ENCODE measurements around the gene GRIA1.

The GRIA1 gene

GRCh38 chr5:153516504-153517240, 26.2 kb downstream of the GRIA1 start:
- H3K56ac ChIP-seq (ENCODE audit: low read length), result no peak overlapping the region
- H3K4me3 ChIP-seq (ENCODE audit: low read length), result no peak overlapping the region
- no peak overlapping the region for H3K9ac ChIP-seq (ENCODE audit: low read length)
- H3K79me1 ChIP-seq (ENCODE audit: low read length), result no peaks in the 10 kb centered on the region
- H3K23ac ChIP-seq (ENCODE audit: low read length), result no peak overlapping the region
- H3K18ac ChIP-seq (ENCODE audit: low read length), result no peak overlapping the region
- H2AK5ac ChIP-seq (ENCODE audit: low read length), result no peak overlapping the region
- H2BK120ac ChIP-seq (ENCODE audit: low read depth, low read length), result no peak overlapping the region
- no peak overlapping the region for H4K5ac ChIP-seq (ENCODE audit: low read length)
- no peak overlapping the region for H3K4me2 ChIP-seq (ENCODE audit: low read length)
- no peak overlapping the region for H3K27ac ChIP-seq (ENCODE audit: low read depth, low read length)
- H3K79me2 ChIP-seq (ENCODE audit: control insufficient read depth, insufficient read depth, low read length), result no peaks in the 10 kb centered on the region
- H4K8ac ChIP-seq (ENCODE audit: low read depth, low read length), result no peak overlapping the region
- no peak for DNase-seq
- no peaks in the 10 kb centered on the region for H3K36me3 ChIP-seq (ENCODE audit: control insufficient read depth, insufficient read depth, low read length)
- no peak overlapping the region for H2BK15ac ChIP-seq (replicated peaks; ENCODE audit: low read depth)
- WGBS (ENCODE audit: extremely low coverage, insufficient coverage, low lambda C conversion rate), result no CpG with 5 or more reads among the region's 12 CpGs
- no peak overlapping the region for H2BK5ac ChIP-seq (ENCODE audit: low read length)
- H3K27me3 ChIP-seq (ENCODE audit: insufficient read depth, low read length, poor library complexity), result no peaks in the 10 kb centered on the region
- no peak overlapping the region for H3K4ac ChIP-seq (ENCODE audit: low read depth, low read length)
- H3K4me1 ChIP-seq (ENCODE audit: control insufficient read depth, low read depth, low read length), result peaks cover 2% of the 10 kb centered on the region

- Histone ChIP-seq H3K79me2 (ENCODE audit: control insufficient read depth, insufficient read depth, low read length) (no peaks in the 10 kb centered on the region), H4K8ac (ENCODE audit: low read depth, low read length) (no peak overlapping the region), H3K4ac (ENCODE audit: low read depth, low read length) (no peak overlapping the region), H3K18ac (ENCODE audit: low read length) (no peak overlapping the region), H2BK5ac (ENCODE audit: low read length) (no peak overlapping the region), H2BK120ac (ENCODE audit: low read depth, low read length) (no peak overlapping the region), H4K5ac (ENCODE audit: low read length) (no peak overlapping the region), H3K23ac (ENCODE audit: low read length) (no peak overlapping the region), H3K36me3 (ENCODE audit: control insufficient read depth, insufficient read depth, low read length) (no peaks in the 10 kb centered on the region), H2BK15ac (replicated peaks; ENCODE audit: low read depth) (no peak overlapping the region), H3K4me3 (ENCODE audit: low read length) (no peak overlapping the region), H3K4me2 (ENCODE audit: low read length) (no peak overlapping the region), H3K27me3 (ENCODE audit: insufficient read depth, low read length, poor library complexity) (no peaks in the 10 kb centered on the region), H2AK5ac (ENCODE audit: low read length) (no peak overlapping the region), H3K27ac (ENCODE audit: low read depth, low read length) (no peak overlapping the region), H3K4me1 (ENCODE audit: control insufficient read depth, low read depth, low read length) (peaks cover 2% of the 10 kb centered on the region), H3K56ac (ENCODE audit: low read length) (no peak overlapping the region), H3K9ac (ENCODE audit: low read length) (no peak overlapping the region), H3K79me1 (ENCODE audit: low read length) (no peaks in the 10 kb centered on the region)
- no peak for DNase-seq
- no CpG with 5 or more reads among the region's 2 CpGs for WGBS (ENCODE audit: extremely low coverage, insufficient coverage, low lambda C conversion rate)
These were observed 26.8 kb downstream of the GRIA1 start for GRCh38 chr5:153517241-153517611.

- no peaks in the 10 kb centered on the region for H3K79me2 ChIP-seq (ENCODE audit: control insufficient read depth, insufficient read depth, low read length)
- H3K4me1 ChIP-seq (ENCODE audit: control insufficient read depth, low read depth, low read length), result peaks cover 2% of the 10 kb centered on the region
- no peak overlapping the region for H3K23ac ChIP-seq (ENCODE audit: low read length)
- H3K36me3 ChIP-seq (ENCODE audit: control insufficient read depth, insufficient read depth, low read length), result no peaks in the 10 kb centered on the region
- H3K56ac ChIP-seq (ENCODE audit: low read length), result no peak overlapping the region
- no CpG with 5 or more reads among the region's 1 CpG for WGBS (ENCODE audit: extremely low coverage, insufficient coverage, low lambda C conversion rate)
- H3K4me2 ChIP-seq (ENCODE audit: low read length), result no peak overlapping the region
- H3K27ac ChIP-seq (ENCODE audit: low read depth, low read length), result no peak overlapping the region
- no peaks in the 10 kb centered on the region for H3K79me1 ChIP-seq (ENCODE audit: low read length)
- no peak overlapping the region for H4K8ac ChIP-seq (ENCODE audit: low read depth, low read length)
- H3K27me3 ChIP-seq (ENCODE audit: insufficient read depth, low read length, poor library complexity), result no peaks in the 10 kb centered on the region
- peak overlapping the region; percentile 44 for H3K4ac ChIP-seq (ENCODE audit: low read depth, low read length)
- no peak overlapping the region for H2BK120ac ChIP-seq (ENCODE audit: low read depth, low read length)
- H2BK15ac ChIP-seq (replicated peaks; ENCODE audit: low read depth), result no peak overlapping the region
- no peak overlapping the region for H4K5ac ChIP-seq (ENCODE audit: low read length)
- no peak overlapping the region for H2BK5ac ChIP-seq (ENCODE audit: low read length)
- DNase-seq, result no peak
- H3K18ac ChIP-seq (ENCODE audit: low read length), result no peak overlapping the region
- H3K9ac ChIP-seq (ENCODE audit: low read length), result no peak overlapping the region
- H3K4me3 ChIP-seq (ENCODE audit: low read length), result no peak overlapping the region
- no peak overlapping the region for H2AK5ac ChIP-seq (ENCODE audit: low read length)
These were observed 29.7 kb downstream of the GRIA1 start for GRCh38 chr5:153520137-153520536.

GRCh38 chr5:153520952-153521351, 30.5 kb downstream of the GRIA1 start:
- peak; percentile 15 for DNase-seq
- WGBS (ENCODE audit: extremely low coverage, insufficient coverage, low lambda C conversion rate), result no CpG with 5 or more reads among the region's 2 CpGs

GRCh38 chr5:153523211-153523610, 32.7 kb downstream of the GRIA1 start:
- Histone ChIP-seq H3K4me2 (ENCODE audit: low read length) (no peak overlapping the region), H3K27ac (ENCODE audit: low read depth, low read length) (no peak overlapping the region), H2AK5ac (ENCODE audit: low read length) (no peak overlapping the region), H3K23ac (ENCODE audit: low read length) (no peak overlapping the region), H3K4me1 (ENCODE audit: control insufficient read depth, low read depth, low read length) (no peaks in the 10 kb centered on the region), H2BK5ac (ENCODE audit: low read length) (no peak overlapping the region), H4K5ac (ENCODE audit: low read length) (no peak overlapping the region), H4K8ac (ENCODE audit: low read depth, low read length) (no peak overlapping the region), H3K79me1 (ENCODE audit: low read length) (no peaks in the 10 kb centered on the region), H3K18ac (ENCODE audit: low read length) (no peak overlapping the region), H2BK15ac (replicated peaks; ENCODE audit: low read depth) (no peak overlapping the region), H2BK120ac (ENCODE audit: low read depth, low read length) (no peak overlapping the region), H3K79me2 (ENCODE audit: control insufficient read depth, insufficient read depth, low read length) (no peaks in the 10 kb centered on the region), H3K4ac (ENCODE audit: low read depth, low read length) (no peak overlapping the region), H3K36me3 (ENCODE audit: control insufficient read depth, insufficient read depth, low read length) (no peaks in the 10 kb centered on the region), H3K27me3 (ENCODE audit: insufficient read depth, low read length, poor library complexity) (no peaks in the 10 kb centered on the region), H3K9ac (ENCODE audit: low read length) (no peak overlapping the region), H3K4me3 (ENCODE audit: low read length) (no peak overlapping the region), H3K56ac (ENCODE audit: low read length) (no peak overlapping the region)
- DNase-seq, result no peak

More at GRCh38 chr5:153520952-153521351, 30.5 kb downstream of the GRIA1 start:
- no peak overlapping the region for H4K8ac ChIP-seq (ENCODE audit: low read depth, low read length)
- H3K27ac ChIP-seq (ENCODE audit: low read depth, low read length), result no peak overlapping the region
- H3K56ac ChIP-seq (ENCODE audit: low read length), result no peak overlapping the region
- peaks cover 2% of the 10 kb centered on the region for H3K4me1 ChIP-seq (ENCODE audit: control insufficient read depth, low read depth, low read length)
- no peaks in the 10 kb centered on the region for H3K36me3 ChIP-seq (ENCODE audit: control insufficient read depth, insufficient read depth, low read length)
- no peak overlapping the region for H3K18ac ChIP-seq (ENCODE audit: low read length)
- H3K79me2 ChIP-seq (ENCODE audit: control insufficient read depth, insufficient read depth, low read length), result no peaks in the 10 kb centered on the region
- H3K79me1 ChIP-seq (ENCODE audit: low read length), result no peaks in the 10 kb centered on the region
- no peak overlapping the region for H2AK5ac ChIP-seq (ENCODE audit: low read length)
- H3K27me3 ChIP-seq (ENCODE audit: insufficient read depth, low read length, poor library complexity), result no peaks in the 10 kb centered on the region
- no peak overlapping the region for H2BK120ac ChIP-seq (ENCODE audit: low read depth, low read length)
- no peak overlapping the region for H3K23ac ChIP-seq (ENCODE audit: low read length)
- no peak overlapping the region for H3K9ac ChIP-seq (ENCODE audit: low read length)
- no peak overlapping the region for H2BK5ac ChIP-seq (ENCODE audit: low read length)
- H3K4me3 ChIP-seq (ENCODE audit: low read length), result no peak overlapping the region
- no peak overlapping the region for H2BK15ac ChIP-seq (replicated peaks; ENCODE audit: low read depth)
- H3K4me2 ChIP-seq (ENCODE audit: low read length), result no peak overlapping the region
- H4K5ac ChIP-seq (ENCODE audit: low read length), result no peak overlapping the region
- no peak overlapping the region for H3K4ac ChIP-seq (ENCODE audit: low read depth, low read length)

GRCh38 chr5:153523831-153524230, 33.4 kb downstream of the GRIA1 start:
- no peak overlapping the region for H3K9ac ChIP-seq (ENCODE audit: low read length)
- H3K4me1 ChIP-seq (ENCODE audit: control insufficient read depth, low read depth, low read length), result no peaks in the 10 kb centered on the region
- H2BK15ac ChIP-seq (replicated peaks; ENCODE audit: low read depth), result no peak overlapping the region
- no peak overlapping the region for H3K23ac ChIP-seq (ENCODE audit: low read length)
- H4K5ac ChIP-seq (ENCODE audit: low read length), result no peak overlapping the region
- H3K79me1 ChIP-seq (ENCODE audit: low read length), result no peaks in the 10 kb centered on the region
- no peaks in the 10 kb centered on the region for H3K79me2 ChIP-seq (ENCODE audit: control insufficient read depth, insufficient read depth, low read length)
- no peak overlapping the region for H3K27ac ChIP-seq (ENCODE audit: low read depth, low read length)
- H3K27me3 ChIP-seq (ENCODE audit: insufficient read depth, low read length, poor library complexity), result no peaks in the 10 kb centered on the region
- no peak overlapping the region for H2AK5ac ChIP-seq (ENCODE audit: low read length)
- no peak overlapping the region for H3K4me3 ChIP-seq (ENCODE audit: low read length)
- no peaks in the 10 kb centered on the region for H3K36me3 ChIP-seq (ENCODE audit: control insufficient read depth, insufficient read depth, low read length)
- no peak overlapping the region for H4K8ac ChIP-seq (ENCODE audit: low read depth, low read length)
- H3K18ac ChIP-seq (ENCODE audit: low read length), result no peak overlapping the region
- H2BK5ac ChIP-seq (ENCODE audit: low read length), result no peak overlapping the region
- no peak overlapping the region for H3K56ac ChIP-seq (ENCODE audit: low read length)
- no peak overlapping the region for H3K4ac ChIP-seq (ENCODE audit: low read depth, low read length)
- WGBS (ENCODE audit: extremely low coverage, insufficient coverage, low lambda C conversion rate), result no CpG with 5 or more reads among the region's 5 CpGs
- no peak overlapping the region for H3K4me2 ChIP-seq (ENCODE audit: low read length)
- no peak overlapping the region for H2BK120ac ChIP-seq (ENCODE audit: low read depth, low read length)
- DNase-seq, result no peak

Measured in mesendoderm (in vitro differentiated cells).